T-cell (primary cell): ENCODE data around the gene ZNF775. TPM values are rescaled to one million over a fixed set of nuclear protein-coding genes. Genes with fewer than 3 reads are reported as not detected.

Experiments
- ATAC-seq, 4 experiments: fragments of 200-7000 bp in 3 of 4; fragments of 150-1000 bp in 1 of 4; cut with Tn5 transposase; replicated peaks in 1 of 4; 1 replicate in 3 of 4; 2 replicates in 1 of 4; pipeline ENCODE4 v1.10.0; 2021; ENCODE audit warnings: moderate library complexity in 3 of 4, mild to moderate bottlenecking in 2 of 4, moderate number of reproducible peaks in 1 of 4
- CTCF ChIA-PET, 2 donors: fragments of 300-600 bp; sonication (Branson Sonifier 250); formaldehyde crosslinking; loops; one replicate each; lab custom pipeline; 2022; ENCODE audit warnings: antibody characterized with exemption in 2 of 2; lab: Charles Lee
- POLR2A ChIA-PET, 2 donors: fragments of 300-600 bp; sonication (Branson Sonifier 250); formaldehyde crosslinking; loops; one replicate each; lab custom pipeline; 2022; ENCODE audit warnings: antibody characterized with exemption in 2 of 2; lab: Charles Lee
- DNase-seq, 35 experiments: peaks; one replicate each; pipeline versions ENCODE4 v3.0.0 to v3.0.0-alpha.2; 2013 to 2023
- H3K27ac ChIP-seq: one replicate; pipeline ENCODE4 v1.5.1; 2013; ENCODE audit warnings: low read length
- H3K27me3 ChIP-seq, 2 experiments: replicated peaks in 1 of 2; 1 replicate in 1 of 2; 2 replicates in 1 of 2; pipeline versions ENCODE4 v1.6.1 to v1.7.0; 2013; ENCODE audit warnings: low read length in 1 of 2, mixed read lengths in 1 of 2; ENCODE audit not compliant: control insufficient read depth in 2 of 2, insufficient read depth in 2 of 2; ENCODE audit errors: extremely low read depth in 1 of 2
- H3K36me3 ChIP-seq, 2 donors: 1 replicate in 1 of 2; 2 replicates in 1 of 2; pipeline versions ENCODE4 v1.6.1 to v1.7.0; 2013; ENCODE audit warnings: low read length in 1 of 2; ENCODE audit not compliant: control insufficient read depth in 2 of 2, insufficient read depth in 1 of 2; ENCODE audit errors: extremely low read depth in 1 of 2
- H3K4me1 ChIP-seq, 2 experiments: 1 replicate in 1 of 2; 2 replicates in 1 of 2; pipeline versions ENCODE4 v1.6.1 to v1.7.0; 2013; ENCODE audit warnings: low read length in 2 of 2, mixed read lengths in 1 of 2; ENCODE audit not compliant: insufficient read depth in 2 of 2, control insufficient read depth in 1 of 2; ENCODE audit errors: extremely low read depth in 1 of 2
- H3K4me3 ChIP-seq, 2 donors: 1 replicate in 1 of 2; 2 replicates in 1 of 2; pipeline versions ENCODE4 v1.5.1 to v1.7.0; 2013; ENCODE audit warnings: mild to moderate bottlenecking in 2 of 2, low read length in 1 of 2, moderate library complexity in 1 of 2; ENCODE audit not compliant: control insufficient read depth in 1 of 2; ENCODE audit errors: extremely low read depth in 1 of 2
- H3K9me3 ChIP-seq: 2 replicates; pipeline ENCODE4 v1.7.0; 2013
- H3K27ac Mint-ChIP-seq, 2 donors: one replicate each; pipeline ENCODE4 v1.8.0; 2020 to 2021; ENCODE audit warnings: mild to moderate bottlenecking in 2 of 2, mixed read lengths in 2 of 2
- H3K27me3 Mint-ChIP-seq, 2 donors: one replicate each; pipeline ENCODE4 v1.8.0; 2021 to 2022; ENCODE audit warnings: mixed read lengths in 2 of 2
- H3K36me3 Mint-ChIP-seq: one replicate; pipeline ENCODE4 v1.8.0; 2021; ENCODE audit warnings: mixed read lengths
- H3K4me1 Mint-ChIP-seq, 3 donors: one replicate each; pipeline ENCODE4 v1.8.0; 2020 to 2022; ENCODE audit warnings: mixed read lengths in 3 of 3, mild to moderate bottlenecking in 1 of 3
- H3K4me3 Mint-ChIP-seq, 3 donors: one replicate each; pipeline ENCODE4 v1.8.0; 2020 to 2022; ENCODE audit warnings: mild to moderate bottlenecking in 3 of 3, mixed read lengths in 3 of 3, moderate library complexity in 3 of 3
- H3K9me3 Mint-ChIP-seq, 3 donors: one replicate each; pipeline ENCODE4 v1.8.0; 2020 to 2022; ENCODE audit warnings: mixed read lengths in 3 of 3
- WGBS: methylation state at CpG from one replicate; pipeline ENCODE4 v1.1.5; 2013; ENCODE audit warnings: missing lambda C conversion rate; ENCODE audit not compliant: insufficient coverage; 5-methylcytosine and 5-hydroxymethylcytosine counted together
- total RNA-seq, 35 experiments: library from RNA in 6 of 35; stranded (reverse) in 6 of 35; fragments of 120-200 nt in 1 of 35; gene quantifications; one replicate each; pipeline versions ENCODE4 v1.2.1 to v1.2.4 and lab custom pipeline; 2013 to 2026

The ZNF775 gene
- total RNA-seq, 5 donors from 2014 or later (not counting 1 experiment from before 2014, with no cell fraction given) = 1.9 to 8.6 (median 6.3) TPM

GRCh38 chr7:150344299-150344698 is 34.8 kb upstream of the ZNF775 start:
- no peaks in the 10 kb centered on the region for H3K9me3 ChIP-seq
- H3K4me3 ChIP-seq = no peak overlapping the region
- ATAC-seq (no peak), DNase-seq (no peak)
- H3K27me3 Mint-ChIP-seq = peaks cover 18 to 49% of the 10 kb centered on the region in 2 donors
- no peak overlapping the region for H3K4me3 Mint-ChIP-seq
- ChIA-PET POLR2A (no interaction called here), CTCF (no interaction called here)
- H3K9me3 Mint-ChIP-seq = peaks cover 0 to 8% (median 5%) of the 10 kb centered on the region in 3 donors
- no peaks in the 10 kb centered on the region for H3K36me3 ChIP-seq
- no peak overlapping the region for H3K27ac ChIP-seq
- peaks cover 0 to 20% (median 6%) of the 10 kb centered on the region in 3 donors for H3K4me1 Mint-ChIP-seq
- peaks cover 4 to 16% of the 10 kb centered on the region in 2 experiments for H3K4me1 ChIP-seq
- peaks cover 4% of the 10 kb centered on the region for H3K36me3 Mint-ChIP-seq
- H3K27me3 ChIP-seq = peaks cover 0 to 38% of the 10 kb centered on the region in 2 experiments
- H3K27ac Mint-ChIP-seq = no peak overlapping the region

GRCh38 chr7:150345012-150345411 is 34.1 kb upstream of the ZNF775 start:
- WGBS = 100% methylated on average over 1 of the region's 1 CpG
- H3K27me3 Mint-ChIP-seq = peaks cover 18 to 42% of the 10 kb centered on the region in 2 donors
- ATAC-seq (no peak), DNase-seq (no peak)
- H3K4me3 ChIP-seq = no peak overlapping the region
- H3K27me3 ChIP-seq = peaks cover 0 to 31% of the 10 kb centered on the region in 2 experiments
- peaks cover 4 to 13% of the 10 kb centered on the region in 2 experiments for H3K4me1 ChIP-seq
- H3K27ac Mint-ChIP-seq = no peak overlapping the region
- H3K9me3 Mint-ChIP-seq = peaks cover 0 to 8% (median 5%) of the 10 kb centered on the region in 3 donors
- POLR2A ChIA-PET = no interaction called here
- CTCF ChIA-PET = interaction anchor here in 1 of 2 donors (1.1 kb wide), 1 partner anchor 62 kb away, joined by 4 read pairs; no protein-coding TSS in a partner anchor
- peaks cover 4% of the 10 kb centered on the region for H3K36me3 Mint-ChIP-seq
- no peaks in the 10 kb centered on the region for H3K36me3 ChIP-seq
- H3K9me3 ChIP-seq = no peaks in the 10 kb centered on the region
- H3K4me1 Mint-ChIP-seq = peaks cover 0 to 13% (median 4%) of the 10 kb centered on the region in 3 donors
- H3K4me3 Mint-ChIP-seq = no peak overlapping the region
- no peak overlapping the region for H3K27ac ChIP-seq

- Histone ChIP-seq H3K4me3 (no peak overlapping the region), H3K4me1 (no peaks in the 10 kb centered on the region), H3K27ac (no peak overlapping the region), H3K27me3 (peaks cover 0 to 18% of the 10 kb centered on the region in 2 experiments), H3K36me3 (no peaks in the 10 kb centered on the region), H3K9me3 (no peaks in the 10 kb centered on the region)
- peaks cover 0 to 8% (median 5%) of the 10 kb centered on the region in 3 donors for H3K9me3 Mint-ChIP-seq
- POLR2A ChIA-PET = no interaction called here
- H3K27ac Mint-ChIP-seq = no peak overlapping the region
- WGBS = 83% methylated on average over 2 of the region's 5 CpGs
- ATAC-seq (no peak), DNase-seq (no peak)
- peaks cover 4% of the 10 kb centered on the region for H3K36me3 Mint-ChIP-seq
- H3K27me3 Mint-ChIP-seq = peaks cover 15 to 31% of the 10 kb centered on the region in 2 donors
- peaks cover 0 to 4% (median 0%) of the 10 kb centered on the region in 3 donors for H3K4me1 Mint-ChIP-seq
- CTCF ChIA-PET = no interaction called here
- no peak overlapping the region for H3K4me3 Mint-ChIP-seq
Observed at GRCh38 chr7:150346922-150347321, 32.2 kb upstream of the ZNF775 start.

GRCh38 chr7:150351587-150352194 is 27.4 kb upstream of the ZNF775 start:
- Histone ChIP-seq H3K4me3 (no peak overlapping the region), H3K27me3 (peaks cover 0 to 4% of the 10 kb centered on the region in 2 experiments), H3K9me3 (no peaks in the 10 kb centered on the region), H3K36me3 (no peaks in the 10 kb centered on the region), H3K4me1 (peaks cover under 1 to 3% of the 10 kb centered on the region in 2 experiments), H3K27ac (no peak overlapping the region)
- no peaks in the 10 kb centered on the region for H3K9me3 Mint-ChIP-seq
- H3K27ac Mint-ChIP-seq = no peak overlapping the region
- H3K4me3 Mint-ChIP-seq = no peak overlapping the region
- ChIA-PET CTCF (interaction anchor here in 1 of 2 donors (0.6 kb wide), 1 partner anchor 691 kb away, joined by 3 read pairs; no protein-coding TSS in a partner anchor), POLR2A (no interaction called here)
- DNase-seq = no peak
- 80% methylated on average over 1 of the region's 8 CpGs for WGBS
- H3K27me3 Mint-ChIP-seq = peaks cover 0 to 5% of the 10 kb centered on the region in 2 donors
- no peak for ATAC-seq
- H3K4me1 Mint-ChIP-seq = peaks cover 7 to 9% (median 7%) of the 10 kb centered on the region in 3 donors
- H3K36me3 Mint-ChIP-seq = no peaks in the 10 kb centered on the region

GRCh38 chr7:150355666-150356059 is 23.5 kb upstream of the ZNF775 start:
- Histone ChIP-seq H3K36me3 (no peaks in the 10 kb centered on the region), H3K4me3 (no peak overlapping the region), H3K4me1 (peaks cover 9 to 22% of the 10 kb centered on the region in 2 experiments), H3K27ac (no peak overlapping the region), H3K27me3 (no peaks in the 10 kb centered on the region), H3K9me3 (no peaks in the 10 kb centered on the region)
- Mint-ChIP-seq H3K4me3 (no peak overlapping the region), H3K27me3 (no peaks in the 10 kb centered on the region), H3K27ac (no peak overlapping the region), H3K9me3 (no peaks in the 10 kb centered on the region), H3K36me3 (no peaks in the 10 kb centered on the region), H3K4me1 (peaks cover 32 to 44% (median 39%) of the 10 kb centered on the region in 3 donors)
- ChIA-PET POLR2A (interaction anchor here in 1 of 2 donors (0.7 to 1.3 kb wide), 3 partner anchors 15 to 689 kb away, joined by 3 to 8 read pairs (median 3); no protein-coding TSS in a partner anchor), CTCF (interaction anchor here (0.5 to 1.5 kb wide), 11 partner anchors 15 to 1533 kb away, joined by 3 to 7 read pairs (median 4); a partner anchor contains a TSS)
- ATAC-seq = no peak
- no CpG with 5 or more reads among the region's 1 CpG for WGBS
- DNase-seq = no peak

GRCh38 chr7:150356265-150356897 is 22.7 kb upstream of the ZNF775 start:
- peaks cover 32 to 44% (median 39%) of the 10 kb centered on the region in 3 donors for H3K4me1 Mint-ChIP-seq
- H3K27me3 Mint-ChIP-seq = no peaks in the 10 kb centered on the region
- H3K36me3 Mint-ChIP-seq = no peaks in the 10 kb centered on the region
- Histone ChIP-seq H3K27me3 (no peaks in the 10 kb centered on the region), H3K36me3 (no peaks in the 10 kb centered on the region), H3K27ac (peak overlapping the region; percentile 71), H3K4me3 (no peak overlapping the region), H3K9me3 (no peaks in the 10 kb centered on the region), H3K4me1 (peaks cover 9 to 22% of the 10 kb centered on the region in 2 experiments)
- no CpG with 5 or more reads among the region's 6 CpGs for WGBS
- no peaks in the 10 kb centered on the region for H3K9me3 Mint-ChIP-seq
- CTCF ChIA-PET = interaction anchor here (0.5 to 2.2 kb wide), 12 partner anchors 13 to 1534 kb away, joined by 3 to 7 read pairs (median 4); a partner anchor contains a TSS
- DNase-seq (peak in 4 of 35 experiments; percentile 13 to 77 (median 28)), ATAC-seq (no peak)
- no peak overlapping the region for H3K4me3 Mint-ChIP-seq
- POLR2A ChIA-PET = interaction anchor here in 1 of 2 donors (0.7 kb wide), 1 partner anchor 225 kb away, joined by 3 read pairs; no protein-coding TSS in a partner anchor
- H3K27ac Mint-ChIP-seq = peak overlapping the region; percentile 21 to 34
